Panc1 (cell line): ENCODE results near the gene ZNF71. TPM values are rescaled to one million over a fixed set of nuclear protein-coding genes. Genes with fewer than 3 reads are reported as not detected.

Experiments used
- ATAC-seq: fragments of 200-7000 bp; cut with Tn5 transposase; 2 replicates; pipeline ENCODE4 v1.9.1; 2020; ENCODE audit warnings: mild to moderate bottlenecking, moderate library complexity
- BruUV-seq: library from RNA; stranded (reverse); fragments of 400-500 nt; replicated peaks from 2 replicates; lab custom pipeline; 2021; lab: Mats Ljungman, UMichigan
- CTCF ChIA-PET: fragments of 300-600 bp; sonication (Branson Sonifier 250); formaldehyde crosslinking; loops from one replicate; lab custom pipeline; 2022; ENCODE audit warnings: antibody characterized with exemption; lab: Charles Lee
- POLR2A ChIA-PET: fragments of 300-600 bp; sonication (Branson Sonifier 250); formaldehyde crosslinking; loops from one replicate; lab custom pipeline; 2022; ENCODE audit warnings: antibody characterized with exemption; lab: Charles Lee
- DNase-seq: peaks from one replicate; pipeline ENCODE4 v3.0.0-alpha.2; 2010; ENCODE audit warnings: low read depth, low spot score
- H3K27ac ChIP-seq: 2 replicates; pipeline ENCODE4 v1.5.1; 2011; ENCODE audit warnings: mild to moderate bottlenecking, low read length, inconsistent platforms
- H3K27me3 ChIP-seq: fragments of 200-500 bp; sonication (Bioruptor generic); 2 replicates; pipeline ENCODE4 v1.6.0; 2014; ENCODE audit warnings: low read length, inconsistent platforms; ENCODE audit not compliant: control insufficient read depth, insufficient read depth
- H3K36me3 ChIP-seq: fragments of 200-500 bp; sonication (Bioruptor generic); 2 replicates; pipeline ENCODE4 v1.5.1; 2014; ENCODE audit warnings: inconsistent platforms, mild to moderate bottlenecking, low read length, moderate library complexity; ENCODE audit not compliant: control insufficient read depth, insufficient read depth
- H3K4me1 ChIP-seq: 2 replicates; pipeline ENCODE4 v1.5.1; 2011; ENCODE audit warnings: inconsistent platforms, mild to moderate bottlenecking, low read length, moderate library complexity; ENCODE audit not compliant: control insufficient read depth, insufficient read depth
- H3K4me3 ChIP-seq, 2 experiments: 2 replicates each; pipeline ENCODE4 v1.5.1; 2011 to 2012; ENCODE audit warnings: low read depth in 2 of 2, low read length in 2 of 2, mild to moderate bottlenecking in 2 of 2, inconsistent platforms in 1 of 2, moderate library complexity in 1 of 2
- H3K9me3 ChIP-seq: fragments of 200-500 bp; sonication (Bioruptor generic); 2 replicates; pipeline ENCODE4 v1.5.1; 2014; ENCODE audit warnings: low read depth, mild to moderate bottlenecking, inconsistent platforms, low read length, moderate library complexity; ENCODE audit not compliant: control insufficient read depth, insufficient read depth
- POLR2AphosphoS5 ChIP-seq: IDR thresholded peaks from 2 replicates; pipeline ENCODE4 v1.6.1; 2012; ENCODE audit warnings: mild to moderate bottlenecking, low read depth, low read length, moderate library complexity
- SIN3A ChIP-seq: IDR thresholded peaks from 2 replicates; pipeline ENCODE4 v1.6.1; 2012; ENCODE audit warnings: low read depth, mild to moderate bottlenecking, low read length, moderate library complexity, borderline replicate concordance; ENCODE audit not compliant: insufficient read depth
- TCF7L2 ChIP-seq: IDR thresholded peaks from 2 replicates; pipeline ENCODE4 v1.6.1; 2011; ENCODE audit warnings: mild to moderate bottlenecking, low read depth, low read length, inconsistent platforms
- in situ Hi-C: cut with HindIII; loops from 2 replicates; pipeline ENCODE4 v1.10.0; 2016; ENCODE audit warnings: low sequenced_read_pairs, low pct_unique_long_range_greater_than_20kb
- intact Hi-C: fragments of 100-400 bp; cut with micrococcal nuclease; formaldehyde crosslinking; loops from one replicate; pipeline ENCODE4 v1.10.0; 2022; ENCODE audit not compliant: unreplicated experiment
- total RNA-seq: library from RNA; stranded (reverse); gene quantifications from one replicate; pipeline ENCODE4 v1.2.1, GENCODE V29; 2021; ENCODE audit not compliant: unreplicated experiment
- TF ChIP-seq, protein P1 (sequence below), 2 experiments: IDR thresholded peaks; 2 replicates each; pipeline ENCODE4 v1.6.1; 2011 to 2012; ENCODE audit warnings: low read depth in 2 of 2, control low read depth in 1 of 2, low read length in 1 of 2, mild to moderate bottlenecking in 1 of 2, moderate library complexity in 1 of 2; ENCODE audit not compliant: insufficient read depth in 1 of 2
- TF ChIP-seq, protein P2 (sequence below): fragments of 450-650 bp; IDR thresholded peaks from 2 replicates; pipeline ENCODE4 v1.5.1; 2017; ENCODE audit warnings: mild to moderate bottlenecking

The ZNF71 gene
- total RNA-seq, 1 experiment from 2014 or later = 6.3 TPM

DNA sequence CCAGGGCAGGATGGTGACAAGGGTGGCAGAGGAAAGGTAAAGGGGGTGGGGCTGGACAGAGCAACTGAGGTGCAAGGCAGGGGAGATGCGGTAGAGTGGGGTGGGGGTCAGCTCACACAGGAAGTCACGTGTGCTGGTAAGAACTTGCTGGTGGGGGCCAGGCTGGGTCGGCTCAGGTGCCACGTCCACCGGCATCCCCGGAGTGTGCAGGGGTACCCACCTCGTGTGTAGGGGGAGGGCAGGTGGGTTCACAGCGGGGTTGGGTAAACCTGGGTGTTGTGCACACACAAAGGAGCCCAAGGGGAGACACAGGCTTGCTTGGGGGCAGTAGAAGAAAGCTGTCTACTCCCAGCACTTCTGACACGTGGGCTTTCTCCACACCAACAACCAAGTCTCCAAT, 73.6 kb downstream of the ZNF71 start:
- TF ChIP-seq TCF7L2 = no peak
- POLR2A ChIA-PET = no interaction called here
- in situ Hi-C loops = no loop called here
- Histone ChIP-seq H3K27me3 (no peaks in the 10 kb centered on the region), H3K4me1 (no peaks in the 10 kb centered on the region), H3K36me3 (no peaks in the 10 kb centered on the region), H3K4me3 (no peak overlapping the region), H3K27ac (no peak overlapping the region), H3K9me3 (no peaks in the 10 kb centered on the region; the same call in 1 of the 2 replicates)
- DNase-seq (no peak), ATAC-seq (no peak)
- BruUV-seq = no TSS peak
- intact Hi-C loops = no loop called here
- CTCF ChIA-PET = interaction anchor here (0.6 kb wide), 1 partner anchor 11 kb away, joined by 5 read pairs; no protein-coding TSS in a partner anchor

DNA sequence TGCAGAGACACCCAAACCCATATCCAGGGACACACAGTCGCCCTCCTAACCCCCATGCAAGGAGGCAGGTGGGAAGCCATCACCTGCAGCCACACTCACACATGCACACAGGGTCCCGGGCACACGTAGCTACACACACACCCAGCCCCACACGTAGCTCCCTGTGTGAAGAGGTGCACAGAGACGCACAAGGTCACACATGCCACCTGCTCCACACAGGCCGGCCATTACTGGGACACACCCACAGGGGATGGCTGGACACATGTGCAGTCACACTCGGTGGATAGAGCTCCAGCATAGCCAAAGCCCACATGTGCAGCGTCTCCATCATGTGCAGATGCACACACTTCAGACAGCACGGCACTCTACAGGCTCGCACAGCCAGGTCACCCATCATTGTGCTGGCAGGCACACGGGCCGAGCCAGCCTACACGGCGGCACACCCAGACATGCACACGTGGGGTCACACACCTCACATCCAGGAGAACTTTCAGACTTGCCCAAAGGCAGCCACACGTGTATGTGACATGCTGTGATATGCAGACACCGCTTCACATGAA, 75.4 kb downstream of the ZNF71 start:
- ChIA-PET CTCF (no interaction called here), POLR2A (no interaction called here)
- H3K36me3 ChIP-seq = no peaks in the 10 kb centered on the region
- no peak overlapping the region for H3K4me3 ChIP-seq
- H3K27ac ChIP-seq = no peak overlapping the region
- no TSS peak for BruUV-seq
- in situ Hi-C loops = no loop called here
- ATAC-seq (no peak), DNase-seq (no peak)
- no peaks in the 10 kb centered on the region for H3K4me1 ChIP-seq
- no peaks in the 10 kb centered on the region for H3K27me3 ChIP-seq
- intact Hi-C loops = no loop called here
- TF ChIP-seq, protein P1, sequence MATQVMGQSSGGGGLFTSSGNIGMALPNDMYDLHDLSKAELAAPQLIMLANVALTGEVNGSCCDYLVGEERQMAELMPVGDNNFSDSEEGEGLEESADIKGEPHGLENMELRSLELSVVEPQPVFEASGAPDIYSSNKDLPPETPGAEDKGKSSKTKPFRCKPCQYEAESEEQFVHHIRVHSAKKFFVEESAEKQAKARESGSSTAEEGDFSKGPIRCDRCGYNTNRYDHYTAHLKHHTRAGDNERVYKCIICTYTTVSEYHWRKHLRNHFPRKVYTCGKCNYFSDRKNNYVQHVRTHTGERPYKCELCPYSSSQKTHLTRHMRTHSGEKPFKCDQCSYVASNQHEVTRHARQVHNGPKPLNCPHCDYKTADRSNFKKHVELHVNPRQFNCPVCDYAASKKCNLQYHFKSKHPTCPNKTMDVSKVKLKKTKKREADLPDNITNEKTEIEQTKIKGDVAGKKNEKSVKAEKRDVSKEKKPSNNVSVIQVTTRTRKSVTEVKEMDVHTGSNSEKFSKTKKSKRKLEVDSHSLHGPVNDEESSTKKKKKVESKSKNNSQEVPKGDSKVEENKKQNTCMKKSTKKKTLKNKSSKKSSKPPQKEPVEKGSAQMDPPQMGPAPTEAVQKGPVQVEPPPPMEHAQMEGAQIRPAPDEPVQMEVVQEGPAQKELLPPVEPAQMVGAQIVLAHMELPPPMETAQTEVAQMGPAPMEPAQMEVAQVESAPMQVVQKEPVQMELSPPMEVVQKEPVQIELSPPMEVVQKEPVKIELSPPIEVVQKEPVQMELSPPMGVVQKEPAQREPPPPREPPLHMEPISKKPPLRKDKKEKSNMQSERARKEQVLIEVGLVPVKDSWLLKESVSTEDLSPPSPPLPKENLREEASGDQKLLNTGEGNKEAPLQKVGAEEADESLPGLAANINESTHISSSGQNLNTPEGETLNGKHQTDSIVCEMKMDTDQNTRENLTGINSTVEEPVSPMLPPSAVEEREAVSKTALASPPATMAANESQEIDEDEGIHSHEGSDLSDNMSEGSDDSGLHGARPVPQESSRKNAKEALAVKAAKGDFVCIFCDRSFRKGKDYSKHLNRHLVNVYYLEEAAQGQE (IDR thresholded peaks at IDR 0.05; ENCODE audit: insufficient read depth in 1 of 2, low read depth in 2 of 2, low read length in 1 of 2) = no peak
- TF ChIP-seq SIN3A (no peak), TCF7L2 (no peak), POLR2AphosphoS5 (no peak)
- TF ChIP-seq, protein P2, sequence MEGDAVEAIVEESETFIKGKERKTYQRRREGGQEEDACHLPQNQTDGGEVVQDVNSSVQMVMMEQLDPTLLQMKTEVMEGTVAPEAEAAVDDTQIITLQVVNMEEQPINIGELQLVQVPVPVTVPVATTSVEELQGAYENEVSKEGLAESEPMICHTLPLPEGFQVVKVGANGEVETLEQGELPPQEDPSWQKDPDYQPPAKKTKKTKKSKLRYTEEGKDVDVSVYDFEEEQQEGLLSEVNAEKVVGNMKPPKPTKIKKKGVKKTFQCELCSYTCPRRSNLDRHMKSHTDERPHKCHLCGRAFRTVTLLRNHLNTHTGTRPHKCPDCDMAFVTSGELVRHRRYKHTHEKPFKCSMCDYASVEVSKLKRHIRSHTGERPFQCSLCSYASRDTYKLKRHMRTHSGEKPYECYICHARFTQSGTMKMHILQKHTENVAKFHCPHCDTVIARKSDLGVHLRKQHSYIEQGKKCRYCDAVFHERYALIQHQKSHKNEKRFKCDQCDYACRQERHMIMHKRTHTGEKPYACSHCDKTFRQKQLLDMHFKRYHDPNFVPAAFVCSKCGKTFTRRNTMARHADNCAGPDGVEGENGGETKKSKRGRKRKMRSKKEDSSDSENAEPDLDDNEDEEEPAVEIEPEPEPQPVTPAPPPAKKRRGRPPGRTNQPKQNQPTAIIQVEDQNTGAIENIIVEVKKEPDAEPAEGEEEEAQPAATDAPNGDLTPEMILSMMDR = no peak
- no peaks in the 10 kb centered on the region; the same call in 1 of the 2 replicates for H3K9me3 ChIP-seq

DNA sequence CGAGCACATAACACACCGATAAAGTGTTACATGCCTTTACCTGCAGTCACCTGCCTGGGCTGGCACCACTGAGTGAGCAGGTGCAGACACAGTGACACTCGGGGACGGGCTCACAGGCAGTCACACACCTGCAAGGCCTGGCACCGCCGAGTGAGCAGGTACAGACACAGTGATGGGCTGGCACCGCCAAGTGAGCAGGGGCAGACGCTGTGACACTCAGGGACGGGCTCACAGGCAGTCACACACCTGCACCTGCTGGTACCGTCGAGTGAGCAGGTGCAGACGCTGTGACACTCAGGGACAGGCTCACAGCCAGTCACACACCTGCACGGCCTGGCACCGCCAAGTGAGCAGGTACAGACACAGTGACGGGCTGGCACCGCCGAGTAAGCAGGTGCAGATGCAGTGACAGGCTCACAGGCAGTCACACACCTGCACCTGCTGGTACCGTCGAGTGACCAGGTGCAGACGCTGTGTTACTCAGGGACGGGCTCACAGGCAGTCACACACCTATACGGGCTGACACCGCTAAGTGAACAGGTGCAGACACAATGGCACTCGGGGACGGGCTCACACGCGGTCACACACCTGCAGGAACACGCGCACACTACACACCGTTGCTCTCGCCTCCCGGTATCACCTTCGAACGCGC, 76.0 kb downstream of the ZNF71 start:
- CTCF ChIA-PET = no interaction called here
- H3K27me3 ChIP-seq = no peaks in the 10 kb centered on the region
- no TSS peak for BruUV-seq
- no peaks in the 10 kb centered on the region for H3K36me3 ChIP-seq
- no peak overlapping the region for H3K4me3 ChIP-seq
- DNase-seq = no peak
- intact Hi-C loops = no loop called here
- TF ChIP-seq SIN3A (no peak), POLR2AphosphoS5 (no peak)
- no peak for ATAC-seq
- POLR2A ChIA-PET = no interaction called here
- in situ Hi-C loops = no loop called here
- no peaks in the 10 kb centered on the region for H3K4me1 ChIP-seq
- H3K9me3 ChIP-seq = no peaks in the 10 kb centered on the region; the same call in 1 of the 2 replicates
- H3K27ac ChIP-seq = no peak overlapping the region
